Lower leg skin (tissue), 3 donors: Measurements from ENCODE around the gene DTWD1.

Experiments used
- POLR2A ChIP-seq, 2 donors: fragments of 450-650 bp; IDR thresholded peaks; one replicate each; pipeline ENCODE4 v1.6.1; 2016 to 2017; ENCODE audit warnings: antibody characterized with exemption in 2 of 2, mild to moderate bottlenecking in 1 of 2, moderate library complexity in 1 of 2
- TF ChIP-seq, protein P1 (sequence below), 3 donors: fragments of 450-650 bp; IDR thresholded peaks; one replicate each; pipeline ENCODE4 v1.5.1; 2016; ENCODE audit warnings: antibody characterized with exemption in 3 of 3, mild to moderate bottlenecking in 3 of 3, moderate library complexity in 2 of 3

GRCh38 chr15:49628379-49628778 is 7.5 kb downstream of the DTWD1 start:
- TF ChIP-seq, protein P1, sequence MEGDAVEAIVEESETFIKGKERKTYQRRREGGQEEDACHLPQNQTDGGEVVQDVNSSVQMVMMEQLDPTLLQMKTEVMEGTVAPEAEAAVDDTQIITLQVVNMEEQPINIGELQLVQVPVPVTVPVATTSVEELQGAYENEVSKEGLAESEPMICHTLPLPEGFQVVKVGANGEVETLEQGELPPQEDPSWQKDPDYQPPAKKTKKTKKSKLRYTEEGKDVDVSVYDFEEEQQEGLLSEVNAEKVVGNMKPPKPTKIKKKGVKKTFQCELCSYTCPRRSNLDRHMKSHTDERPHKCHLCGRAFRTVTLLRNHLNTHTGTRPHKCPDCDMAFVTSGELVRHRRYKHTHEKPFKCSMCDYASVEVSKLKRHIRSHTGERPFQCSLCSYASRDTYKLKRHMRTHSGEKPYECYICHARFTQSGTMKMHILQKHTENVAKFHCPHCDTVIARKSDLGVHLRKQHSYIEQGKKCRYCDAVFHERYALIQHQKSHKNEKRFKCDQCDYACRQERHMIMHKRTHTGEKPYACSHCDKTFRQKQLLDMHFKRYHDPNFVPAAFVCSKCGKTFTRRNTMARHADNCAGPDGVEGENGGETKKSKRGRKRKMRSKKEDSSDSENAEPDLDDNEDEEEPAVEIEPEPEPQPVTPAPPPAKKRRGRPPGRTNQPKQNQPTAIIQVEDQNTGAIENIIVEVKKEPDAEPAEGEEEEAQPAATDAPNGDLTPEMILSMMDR (IDR thresholded peaks at IDR 0.05) = no peak
- TF ChIP-seq POLR2A (IDR thresholded peaks at IDR 0.05) = no peak
